Measurements from ENCODE around the gene COL27A1.

COL27A1 gene

DNA sequence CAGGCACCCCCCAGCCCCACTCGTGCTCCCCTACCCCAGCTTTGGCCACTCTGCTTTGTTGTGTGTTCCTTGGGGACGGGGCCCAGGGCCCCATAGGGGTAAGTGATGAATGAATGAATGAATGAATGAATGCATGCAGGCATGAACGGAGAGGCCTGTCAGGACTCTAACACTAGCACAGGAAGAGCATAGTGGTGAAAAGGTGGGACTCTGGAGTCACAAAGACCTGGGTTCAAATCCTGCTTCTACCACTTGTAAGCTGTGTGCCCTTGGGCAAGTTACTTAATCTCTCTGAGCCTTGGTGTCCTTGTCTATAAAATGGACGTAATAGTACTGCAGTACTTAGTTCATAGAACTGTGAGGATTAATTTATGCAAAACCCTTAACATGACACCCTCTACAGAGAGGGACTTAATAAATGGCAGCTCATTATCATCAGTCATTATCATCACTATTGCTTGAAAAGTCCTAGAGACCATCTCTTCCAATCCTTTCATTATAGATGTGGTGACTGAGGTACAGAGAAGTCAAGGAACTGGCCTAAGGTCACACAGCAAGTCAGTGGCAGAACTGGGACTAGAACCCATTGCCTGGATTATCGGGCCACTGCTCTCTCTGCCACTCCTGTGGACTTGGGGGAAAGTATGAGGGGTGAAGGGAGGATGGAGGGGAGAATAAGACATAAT lies 187.6 kb downstream of the COL27A1 start:
- no peak for DNase-seq (ENCODE audit: low spot score)

DNA sequence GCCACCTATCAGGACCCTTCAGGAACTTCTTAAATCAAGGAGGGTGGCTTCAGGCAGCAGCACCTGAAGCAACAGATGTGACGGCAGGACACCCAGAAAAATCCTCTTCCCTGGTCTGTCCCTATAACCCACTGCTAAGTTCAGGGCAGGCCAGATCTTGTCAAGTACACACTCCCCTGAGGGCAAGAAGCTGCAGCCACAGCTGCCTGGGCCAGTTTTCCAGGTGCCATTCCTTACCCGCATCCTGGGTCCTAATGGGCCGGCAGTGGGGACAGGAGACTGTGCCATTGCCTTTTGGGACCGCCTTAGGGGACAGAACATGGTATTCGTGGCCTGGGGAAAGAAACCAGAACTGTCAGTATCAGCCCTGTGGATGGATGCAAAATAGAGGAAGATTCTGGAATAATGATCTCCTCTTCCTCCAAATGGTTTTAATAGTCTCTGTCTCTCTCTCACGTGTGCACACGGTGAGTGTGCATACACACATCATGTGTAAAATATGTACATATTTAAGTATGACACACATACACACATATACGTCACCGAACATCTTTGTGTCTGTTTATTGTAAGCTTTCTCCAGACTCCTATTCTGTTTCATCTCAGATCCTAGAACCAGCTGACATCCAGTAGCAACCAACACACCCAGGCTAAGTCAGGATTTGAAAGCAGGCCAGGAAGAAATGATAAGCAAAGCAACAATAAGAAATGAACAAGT lies 188.3 kb downstream of the COL27A1 start:
- no peak for DNase-seq (ENCODE audit: low spot score)

DNA sequence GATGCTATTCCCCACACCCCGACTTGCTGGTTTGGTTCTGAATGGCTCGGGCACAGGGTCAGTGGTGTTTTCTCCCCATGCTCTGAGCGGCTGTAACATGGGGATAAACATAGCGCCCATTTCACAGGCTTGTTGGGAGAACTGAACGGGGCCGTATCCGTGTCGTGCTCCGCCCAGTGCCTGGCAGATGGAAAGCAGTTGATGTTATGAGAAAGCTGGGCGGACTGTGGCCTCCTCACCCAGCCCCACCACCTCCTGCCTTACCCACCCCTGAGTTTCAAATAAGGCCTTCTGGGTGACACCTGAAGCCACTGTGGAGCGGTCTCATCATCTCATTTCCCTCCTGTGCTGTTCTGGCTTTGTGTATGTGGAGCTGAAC lies 188.8 kb downstream of the COL27A1 start:
- DNase-seq (ENCODE audit: low spot score), result no peak

DNA sequence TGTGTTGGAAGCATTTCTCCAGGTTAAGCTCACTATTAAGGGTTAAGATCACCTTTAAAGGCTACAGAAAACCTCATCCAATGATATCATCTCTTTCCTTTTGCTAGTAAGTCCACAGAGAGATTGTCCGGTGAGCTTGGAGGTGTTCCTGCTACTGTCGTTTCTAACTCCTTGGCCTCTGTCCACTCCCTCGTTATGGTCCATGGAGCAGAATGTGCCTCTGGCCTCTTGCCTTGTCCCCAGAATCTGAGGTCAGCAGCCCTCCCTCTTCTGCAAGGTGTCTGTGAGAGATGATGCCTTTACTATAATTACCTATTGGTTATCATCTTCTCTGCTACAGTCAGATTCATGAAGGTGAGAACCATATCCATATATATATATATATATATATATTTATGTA lies 189.4 kb downstream of the COL27A1 start:
- DNase-seq (ENCODE audit: low spot score), result no peak

DNA sequence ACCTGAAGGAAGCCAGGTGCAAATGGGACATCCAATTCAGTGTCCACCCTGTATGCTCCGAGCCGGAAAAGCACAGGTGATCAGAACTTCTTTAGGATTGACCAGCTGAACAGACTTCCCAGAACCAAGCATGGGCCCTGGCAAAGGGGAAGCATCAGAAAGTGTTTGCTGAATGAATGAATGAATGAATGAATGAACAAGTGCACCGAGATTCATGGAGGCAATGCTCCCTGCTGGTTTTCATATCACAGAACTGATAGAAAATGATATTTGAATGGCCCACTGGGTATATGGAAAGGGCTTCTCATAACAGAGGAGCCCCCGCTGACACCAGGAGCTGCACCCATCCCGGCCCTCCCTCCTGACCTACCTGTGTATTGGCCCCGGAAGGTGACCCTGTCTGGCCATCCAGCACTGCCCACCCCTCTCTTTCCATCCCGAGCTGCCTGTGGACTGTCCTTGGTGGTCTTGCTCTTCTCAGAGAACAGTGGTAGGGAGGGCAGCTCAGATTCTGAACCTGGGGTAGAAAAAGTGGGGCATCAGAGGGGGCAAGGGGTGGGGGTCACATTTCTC lies 190.2 kb downstream of the COL27A1 start:
- DNase-seq (ENCODE audit: low spot score), result no peak

DNA sequence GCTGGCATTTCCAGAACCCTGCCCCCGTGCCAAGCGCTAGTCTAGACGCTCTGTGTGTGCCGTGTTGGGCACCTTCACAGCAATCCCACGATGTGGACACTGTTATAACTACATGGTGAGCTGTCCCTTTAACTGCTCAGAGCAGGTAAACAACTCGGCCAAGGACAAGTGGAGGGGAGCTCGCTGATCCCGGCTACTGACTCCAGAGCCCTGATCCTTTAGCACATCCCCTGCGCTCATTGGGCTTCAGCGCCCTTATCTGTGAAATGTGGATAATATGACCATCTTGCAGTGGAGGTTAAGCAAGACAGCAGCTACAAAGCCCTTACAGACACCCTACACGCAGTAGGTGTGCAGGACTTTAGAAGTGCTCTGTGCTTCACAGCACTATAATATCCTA lies 190.8 kb downstream of the COL27A1 start:
- no peak for DNase-seq (ENCODE audit: low spot score)

DNA sequence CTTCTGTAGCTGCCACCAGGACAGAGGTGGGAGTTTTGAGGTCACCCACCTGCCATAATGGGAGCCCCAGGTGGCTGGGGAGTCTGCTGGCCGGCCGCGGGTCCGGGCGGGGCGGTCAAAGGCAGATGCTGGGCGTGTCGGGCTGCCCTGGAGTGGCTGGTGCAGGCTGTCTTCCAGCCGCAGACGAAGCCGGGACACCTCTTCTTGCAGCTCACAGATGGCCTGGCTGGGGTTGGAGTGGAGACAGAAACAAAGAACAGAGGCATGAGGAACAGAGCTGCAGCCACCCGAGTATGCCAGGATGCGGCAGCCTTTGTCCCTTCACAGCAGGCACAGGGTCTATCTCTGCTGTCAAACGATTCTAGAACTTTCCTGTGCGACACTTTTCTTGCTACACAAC lies 192.3 kb downstream of the COL27A1 start:
- DNase-seq (ENCODE audit: low spot score), result no peak

DNA sequence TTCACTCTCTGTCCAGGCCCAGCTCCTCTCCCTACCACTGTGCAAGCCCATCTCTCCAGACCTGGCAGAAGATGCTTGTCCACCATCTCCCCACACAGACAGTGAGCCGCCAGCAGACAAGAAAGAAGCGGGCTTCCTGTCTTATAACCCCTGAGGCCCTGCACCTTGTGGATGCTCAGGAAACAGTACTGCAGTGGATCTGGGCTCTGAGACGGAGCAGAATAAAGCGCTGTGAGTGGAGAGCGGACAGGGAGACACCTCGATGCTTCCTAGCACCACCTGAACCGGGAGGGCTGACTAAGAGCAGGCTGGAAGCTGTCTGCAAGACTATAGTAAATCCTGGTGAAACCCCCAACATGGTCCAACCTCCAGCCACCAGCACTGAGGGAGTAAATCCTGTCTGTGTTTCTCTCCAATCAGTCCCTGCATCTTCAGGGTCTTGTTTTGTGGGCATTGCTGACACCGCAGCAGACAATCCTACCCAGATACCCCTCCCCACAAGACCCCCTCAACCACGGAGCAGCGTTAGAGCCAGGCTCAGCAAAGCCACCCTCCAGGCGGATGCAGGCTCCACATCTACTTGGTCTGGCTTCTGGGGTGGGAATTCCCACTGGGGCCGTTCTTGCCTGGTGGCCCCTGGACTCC lies 193.0 kb downstream of the COL27A1 start:
- no peak for DNase-seq (ENCODE audit: low spot score)

DNA sequence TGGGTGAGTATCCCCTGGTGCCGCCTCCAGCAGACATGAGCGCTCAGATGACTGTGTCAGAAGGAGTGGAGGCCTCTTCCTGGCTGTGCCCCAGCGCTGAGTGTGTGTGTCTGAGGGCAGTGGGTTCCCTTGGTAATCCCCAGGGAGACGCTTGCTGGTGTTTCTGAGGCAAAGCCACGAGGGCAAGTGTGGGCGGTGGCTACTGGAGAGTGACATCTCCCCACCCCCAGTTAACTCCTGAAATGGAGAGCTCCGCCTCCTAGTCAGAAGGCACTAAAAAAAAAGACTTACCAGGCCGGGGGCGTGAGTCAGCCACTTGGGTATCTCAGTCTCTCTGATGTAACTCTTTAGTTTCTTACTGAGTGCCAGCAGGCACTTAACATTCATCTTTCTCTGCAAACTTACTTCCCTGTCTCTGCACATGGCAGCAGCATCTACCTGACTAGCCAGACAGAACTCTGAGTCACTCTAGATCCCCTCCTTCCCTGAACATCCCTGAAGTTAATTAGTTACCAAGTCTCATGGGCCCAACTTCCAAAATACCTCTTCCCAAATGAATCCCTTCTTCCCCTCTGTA lies 193.7 kb downstream of the COL27A1 start:
- peak; percentile 85 for DNase-seq (ENCODE audit: low spot score)

DNA sequence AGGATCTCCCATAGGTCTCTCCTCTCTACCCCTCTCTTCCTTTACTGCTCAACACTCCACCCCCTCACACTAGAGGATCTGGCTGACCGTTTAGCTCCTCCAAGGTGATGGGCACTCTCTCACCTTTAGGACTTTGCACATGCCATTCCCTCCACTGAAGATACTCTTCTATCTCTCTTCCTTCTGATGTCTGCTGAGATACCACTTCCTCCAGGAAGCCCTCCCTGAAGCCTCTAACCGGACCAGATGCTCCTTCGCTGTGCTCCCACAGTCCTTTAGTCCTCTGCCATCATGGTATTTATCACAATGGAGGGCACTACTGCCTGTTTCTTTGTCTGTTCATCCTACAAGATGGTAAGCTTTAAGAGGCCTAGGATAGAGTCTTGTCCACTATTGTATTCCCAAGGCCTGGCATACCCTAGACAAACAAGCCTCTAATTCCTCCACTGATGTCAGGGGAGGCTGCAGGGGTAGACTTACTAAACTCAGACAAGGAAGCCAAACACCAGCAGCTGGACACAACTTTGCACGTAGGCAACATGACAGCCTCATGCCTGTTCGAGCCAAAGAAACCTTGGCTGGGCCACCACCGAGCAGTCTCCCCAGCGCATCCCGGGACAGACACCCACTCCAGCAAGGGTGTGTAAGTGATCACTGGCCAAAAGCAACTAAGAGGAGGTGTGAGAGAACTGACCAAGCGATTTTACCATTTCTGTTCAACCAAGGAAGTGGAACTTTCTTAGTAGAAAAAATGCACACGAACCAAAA lies 194.6 kb downstream of the COL27A1 start:
- DNase-seq (ENCODE audit: low spot score), result no peak

DNA sequence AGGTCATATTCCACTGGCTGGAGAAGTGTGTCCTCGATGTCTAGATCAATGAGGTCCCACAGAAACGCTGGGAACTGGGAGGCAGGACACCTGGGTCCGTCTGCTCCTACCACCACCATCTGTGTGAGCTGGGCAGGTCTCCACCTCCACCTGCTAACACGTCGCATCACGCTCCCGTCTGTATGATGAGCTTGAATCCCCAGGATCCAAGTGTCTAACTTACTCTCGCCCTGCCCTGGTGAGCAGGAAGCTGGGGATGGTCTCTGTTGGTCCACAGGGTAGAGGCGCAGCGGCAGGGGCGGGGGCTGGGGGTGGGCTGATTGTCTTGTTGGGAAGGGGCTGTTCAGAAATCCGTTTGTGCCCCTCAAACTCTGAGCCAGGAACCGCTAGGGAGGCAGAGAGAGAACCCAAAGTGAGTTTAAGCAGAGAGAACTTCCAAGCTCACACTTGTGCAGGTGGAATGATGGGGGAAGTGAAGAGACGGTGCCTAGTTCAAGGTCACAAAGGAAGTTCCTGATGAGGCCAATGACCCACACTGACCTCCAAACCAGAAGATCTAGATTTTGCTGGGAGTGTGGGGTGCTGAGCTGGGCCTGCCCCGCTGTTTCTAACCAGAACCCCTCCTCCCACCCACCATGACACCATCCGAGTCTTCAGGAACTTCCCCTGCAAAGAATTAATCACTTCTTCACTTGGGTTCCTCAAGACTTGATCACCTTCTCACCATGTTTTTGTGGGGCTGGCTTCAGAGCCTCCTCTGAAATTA lies 195.5 kb downstream of the COL27A1 start:
- no peak for DNase-seq (ENCODE audit: low spot score)

DNA sequence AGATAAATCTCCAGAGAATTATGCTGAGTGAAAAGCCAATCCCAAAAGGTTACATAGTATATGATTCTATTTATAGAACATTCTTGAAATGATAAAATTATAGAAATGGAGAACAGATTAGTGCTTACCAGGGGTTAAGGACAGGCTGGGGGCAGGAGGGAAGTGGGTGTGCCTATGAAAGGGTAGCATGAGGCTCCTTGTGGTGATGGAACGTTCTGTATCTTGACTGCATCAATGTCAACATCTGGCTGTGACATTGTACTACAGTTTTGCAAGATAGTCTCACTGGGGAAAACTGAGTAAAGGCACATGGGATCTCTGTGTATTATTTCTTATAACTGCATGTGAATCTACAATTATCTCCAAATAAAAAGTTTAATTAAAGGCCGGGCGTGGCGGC lies 196.6 kb downstream of the COL27A1 start:
- no peak for DNase-seq (ENCODE audit: low spot score)

DNA sequence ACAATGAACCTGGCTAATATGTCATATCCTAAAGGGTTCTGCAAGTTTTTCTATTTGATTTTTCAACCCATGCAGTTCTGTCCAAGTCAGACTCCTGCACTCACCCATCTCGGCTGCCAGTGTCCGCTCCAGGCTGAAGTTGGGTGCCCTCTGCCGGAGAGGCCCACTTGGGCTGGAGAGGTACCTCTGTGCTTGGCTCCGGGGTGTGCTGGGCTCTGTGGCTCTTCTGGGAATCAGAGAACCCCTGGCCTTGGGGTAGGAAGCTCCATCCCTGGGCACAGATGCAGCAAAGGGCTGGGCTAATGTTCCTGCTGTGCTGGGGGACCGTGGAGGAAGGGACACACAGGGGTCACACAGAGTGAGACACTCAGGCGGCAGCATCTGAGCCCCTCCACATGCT lies 200.5 kb downstream of the COL27A1 start:
- DNase-seq (ENCODE audit: low spot score), result no peak

DNA sequence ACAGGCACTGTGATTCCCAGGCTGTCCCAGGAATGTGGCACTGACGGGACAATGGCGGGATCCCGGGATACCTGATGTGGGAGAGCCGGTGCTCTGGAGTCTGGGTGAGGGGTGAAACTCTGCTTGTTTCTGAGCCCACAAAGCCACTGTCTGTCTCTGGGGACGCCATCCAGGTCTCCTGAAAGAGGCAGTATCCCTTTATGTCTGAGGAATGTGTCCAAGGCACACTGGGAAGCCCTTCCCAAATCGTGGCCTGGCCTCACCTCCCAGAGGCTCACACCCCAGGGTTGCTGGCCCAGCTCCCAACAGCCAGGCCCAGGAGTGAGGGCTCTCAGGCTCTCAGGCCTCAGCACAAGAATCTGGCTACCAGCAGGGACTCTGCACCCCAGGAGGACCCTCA lies 201.5 kb downstream of the COL27A1 start:
- DNase-seq (ENCODE audit: low spot score), result no peak

DNA sequence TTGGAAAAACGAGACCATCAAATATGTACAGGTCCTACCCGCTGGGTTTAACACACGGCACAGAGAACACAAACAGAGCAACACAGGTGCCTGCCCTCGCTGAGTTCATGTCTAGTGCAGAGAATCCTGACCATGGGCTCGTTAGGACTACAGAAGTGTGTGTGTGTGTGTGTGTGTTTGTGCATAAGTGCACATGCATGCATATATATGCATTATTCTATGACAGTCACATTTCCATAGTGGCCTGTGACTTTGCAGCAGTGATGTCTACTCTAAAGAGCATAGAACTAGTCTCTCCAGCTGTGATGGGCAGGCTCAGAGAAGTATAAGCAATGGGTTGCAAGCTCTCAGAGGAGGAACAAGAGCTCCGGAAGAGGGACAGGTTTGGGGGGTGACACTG lies 202.0 kb downstream of the COL27A1 start:
- DNase-seq (ENCODE audit: low spot score), result no peak

DNA sequence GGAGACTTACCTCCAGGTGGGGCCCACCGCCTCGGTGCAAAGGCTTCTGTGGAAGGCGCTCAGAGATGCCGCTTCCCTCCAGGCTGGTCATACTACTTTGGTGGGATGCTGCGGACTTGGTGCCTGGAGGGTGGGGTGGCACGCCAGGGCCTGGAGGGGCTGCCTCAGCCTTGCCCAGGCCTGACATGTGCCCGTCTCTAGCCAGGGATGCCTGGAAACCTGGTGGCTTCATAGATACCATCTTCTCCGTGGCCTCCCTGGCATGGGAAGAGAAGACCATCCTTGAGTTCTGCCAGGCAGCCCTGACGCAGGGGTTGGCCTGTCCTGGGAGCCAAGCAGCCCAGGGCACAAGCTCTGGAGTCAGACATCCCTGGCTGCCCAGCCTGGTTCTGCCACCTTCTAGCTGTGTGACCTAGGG lies 202.6 kb downstream of the COL27A1 start:
- no peak for DNase-seq (ENCODE audit: low spot score)

DNA sequence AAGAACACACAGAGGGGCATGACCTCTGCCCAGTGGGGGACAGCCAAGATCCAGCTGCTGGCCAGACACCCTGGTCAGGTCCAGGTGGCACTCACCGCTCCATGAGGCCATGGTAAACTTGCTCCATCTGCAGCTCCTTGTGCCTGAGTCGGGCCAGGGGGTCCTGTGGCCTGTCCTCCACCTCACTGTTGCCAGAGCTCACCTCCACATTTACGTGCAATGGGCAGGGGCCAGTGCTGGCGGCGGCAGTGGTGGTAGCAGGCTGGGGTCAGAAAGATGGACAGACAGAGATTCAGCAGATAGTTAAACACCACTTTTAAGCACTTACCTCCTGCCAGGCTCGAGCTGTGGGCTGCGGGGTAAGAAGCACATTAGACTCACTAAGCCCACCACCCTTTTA lies 204.5 kb downstream of the COL27A1 start:
- no peak for DNase-seq (ENCODE audit: low spot score)

DNA sequence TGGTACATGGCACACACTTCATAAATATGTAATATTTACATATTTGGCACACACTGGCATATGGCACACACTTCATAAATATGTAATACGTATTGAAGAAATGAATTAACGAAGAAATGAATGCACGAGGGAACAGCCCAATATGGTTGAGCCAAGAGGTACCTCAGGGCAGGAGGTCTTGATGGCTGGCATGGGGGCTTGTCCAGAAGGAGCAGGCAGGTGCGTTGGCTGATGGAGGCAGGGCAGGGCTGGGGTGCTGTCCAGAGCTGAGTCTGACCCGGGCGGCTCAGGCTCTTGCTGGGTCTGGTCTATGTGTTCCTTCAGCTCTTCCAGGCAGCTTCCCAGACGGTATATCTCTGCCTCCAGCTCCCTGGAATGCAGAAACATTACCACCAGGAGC lies 206.2 kb downstream of the COL27A1 start:
- no peak for DNase-seq (ENCODE audit: low spot score)
